H1 (cell line): Measurements from ENCODE around the gene DUS1L. TPM values are rescaled to one million over a fixed set of nuclear protein-coding genes. Genes with fewer than 3 reads are reported as not detected.

ENCODE experiments used
- ATF2 ChIP-seq: IDR thresholded peaks from 2 replicates; pipeline ENCODE4 v1.6.1; 2012; ENCODE audit warnings: low read length, inconsistent platforms
- BACH1 ChIP-seq: IDR thresholded peaks from 2 replicates; pipeline ENCODE4 v1.6.1; 2012; ENCODE audit warnings: low read length, improper control_type of control experiment
- CHD7 ChIP-seq: fragments of 300-600 bp; sonication (generic); IDR thresholded peaks from 2 replicates; pipeline ENCODE4 v1.7.1; 2012; ENCODE audit warnings: low read length, moderate library complexity, mild to moderate bottlenecking, inconsistent platforms; ENCODE audit not compliant: insufficient replicate concordance
- JUN ChIP-seq: IDR thresholded peaks from 2 replicates; pipeline ENCODE4 v1.6.1; 2011; ENCODE audit warnings: low read depth, mild to moderate bottlenecking, improper control_type of control experiment, low read length
- POLR2A ChIP-seq, 2 experiments: IDR thresholded peaks; 1 replicate in 1 of 2; 2 replicates in 1 of 2; pipeline ENCODE4 v1.6.1; 2011; ENCODE audit warnings: low read depth in 2 of 2, low read length in 2 of 2, mild to moderate bottlenecking in 2 of 2; ENCODE audit errors: control extremely low read depth in 1 of 2
- POLR2AphosphoS5 ChIP-seq: IDR thresholded peaks from 2 replicates; pipeline ENCODE4 v1.6.1; 2011; ENCODE audit warnings: low read depth, low read length
- RNF2 ChIP-seq: fragments of 200-900, 300-1000 bp; sonication (generic); IDR thresholded peaks from 2 replicates; pipeline ENCODE4 v1.7.1; 2016; ENCODE audit warnings: borderline replicate concordance, low read depth, mild to moderate bottlenecking, antibody characterized with exemption, low read length; ENCODE audit not compliant: poor library complexity, severe bottlenecking; ENCODE audit errors: missing control alignments
- SAP30 ChIP-seq: fragments of 300-600 bp; sonication (generic); IDR thresholded peaks from 2 replicates; pipeline ENCODE4 v1.7.1; 2012; ENCODE audit warnings: low read length, moderate library complexity, mild to moderate bottlenecking, inconsistent platforms; ENCODE audit not compliant: insufficient read depth, insufficient replicate concordance
- SRF ChIP-seq: IDR thresholded peaks from 2 replicates; pipeline ENCODE4 v1.6.1; 2011; ENCODE audit warnings: mild to moderate bottlenecking, low read depth, low read length, moderate library complexity
- polyA plus RNA-seq, 7 experiments: library from polyadenylated mRNA; depleted of rRNA in 3 of 7; stranded (reverse) in 5 of 7; unstranded in 2 of 7; fragments of >200 nt in 5 of 7; fragments of 200-250 nt in 2 of 7; gene quantifications; 1 replicate in 5 of 7; 2 replicates in 1 of 7; 4 replicates in 1 of 7; pipeline versions ENCODE4 v1.2.1 to v1.2.3, GENCODE V29; 2011 to 2013; ENCODE audit warnings: missing spikeins in 2 of 7, mixed read lengths in 2 of 7
- total RNA-seq: library from RNA; stranded (reverse); fragmentation: NEBNext Ultra II Directional; extraction: Animal tissue kit (Norgen Biotek cat#: 25700); gene quantifications from 2 replicates; pipeline ENCODE4 v1.2.1, GENCODE V29; 2021

The DUS1L gene
- total and polyA plus RNA-seq, 2 of the 8 experiments (the other 6 are each of a cell fraction or from before 2014, with no cell fraction given): 34.5 to 69.1 TPM

GRCh38 chr17:82050152-82050760, 15.3 kb downstream of the DUS1L start (continued):
- TF ChIP-seq CHD7 (no peak), JUN (no peak), SRF (no peak), RNF2 (no peak), POLR2AphosphoS5 (no peak), ATF2 (no peak), BACH1 (no peak), SAP30 (no peak), POLR2A (IDR thresholded peaks at IDR 0.05; ENCODE audit: control extremely low read depth in 1 of 2, low read depth in 2 of 2, low read length in 2 of 2) (no peak)
